ENCODE data around the gene SOX1. TPM values are rescaled to one million over a fixed set of nuclear protein-coding genes. Genes with fewer than 3 reads are reported as not detected.

Gene SOX1
- total and polyA plus RNA-seq, 2 of the 13 experiments (the other 11 are each of a cell fraction or from before 2014, with no cell fraction given) = not detected

- ATAC-seq (no peak), FAIRE-seq (no peak), DNase-seq (ENCODE audit: low spot score) (no peak)
- H2AFZ ChIP-seq (ENCODE audit: low read length) = no peak overlapping the region
- BruUV-seq (replicated peaks) = no TSS peak
- H3K27me3 ChIP-seq (ENCODE audit: control insufficient read depth in 1 of 2, insufficient read depth in 2 of 2, low read length in 2 of 2) = peaks cover 2 to 25% of the 10 kb centered on the region in 2 experiments
- no peaks in the 10 kb centered on the region for H3K9me3 ChIP-seq (ENCODE audit: low read length)
- 83% methylated on average over 50 of the region's 80 CpGs for WGBS (ENCODE audit: low lambda C conversion rate)
- H3K4me1 ChIP-seq (ENCODE audit: insufficient read depth, low read length) = no peaks in the 10 kb centered on the region
- no peak overlapping the region for H3K9ac ChIP-seq (ENCODE audit: insufficient read depth, low read depth, low read length)
- H3K4me2 ChIP-seq (ENCODE audit: low read depth, low read length) = no peak overlapping the region
- intact Hi-C loops (cut with micrococcal nuclease; ENCODE audit: unreplicated experiment) (no loop called here), in situ Hi-C loops (cut with HindIII; ENCODE audit: extremely low pct_ligation_motif_present, low pct_unique_long_range_greater_than_20kb) (no loop called here)
- H3K27ac ChIP-seq (ENCODE audit: extremely low read length, insufficient read depth, low read length) = no peak overlapping the region
- POLR2A ChIA-PET = no interaction called here
- no peak for TF ChIP-seq ZEB1 (IDR thresholded peaks at IDR 0.05; ENCODE audit: insufficient replicate concordance, low read depth)
- TF ChIP-seq SMAD1 (CRISPR knock-in tag; IDR thresholded peaks at IDR 0.05; ENCODE audit: borderline replicate concordance, low read depth) = no peak
- TF ChIP-seq NCOA1 (CRISPR knock-in tag; IDR thresholded peaks at IDR 0.05) = no peak
- TF ChIP-seq TEF (CRISPR knock-in tag; IDR thresholded peaks at IDR 0.05) = no peak
- no peak for TF ChIP-seq BRD4 (CRISPR knock-in tag; IDR thresholded peaks at IDR 0.05)
- TF ChIP-seq DPF2 (CRISPR knock-in tag; IDR thresholded peaks at IDR 0.05; ENCODE audit: borderline replicate concordance, low read depth) = no peak
- TF ChIP-seq HCFC1 (IDR thresholded peaks at IDR 0.05; ENCODE audit: low read depth, low read length) = no peak
- no peak for TF ChIP-seq SOX6 (IDR thresholded peaks at IDR 0.05)
- no peak for TF ChIP-seq SOX6 (CRISPR knock-in tag; IDR thresholded peaks at IDR 0.05)
- TF ChIP-seq GTF2F1 (IDR thresholded peaks at IDR 0.05; ENCODE audit: low read length) = no peak
- TF ChIP-seq ZNF576 (CRISPR knock-in tag; IDR thresholded peaks at IDR 0.05) = no peak
- no peak for TF ChIP-seq TIGD3 (CRISPR knock-in tag; IDR thresholded peaks at IDR 0.05; ENCODE audit: borderline replicate concordance)
- TF ChIP-seq ZNF781 (CRISPR knock-in tag; IDR thresholded peaks at IDR 0.05; ENCODE audit: borderline replicate concordance, not compliant biosample characterization) = no peak
- TF ChIP-seq SAP130 (CRISPR knock-in tag; IDR thresholded peaks at IDR 0.05; ENCODE audit: low read depth) = no peak
- no peak for TF ChIP-seq NFE2L2 (IDR thresholded peaks at IDR 0.05; ENCODE audit: low read length)
- CTCF ChIA-PET (ENCODE audit: low intra/inter-chr PET ratio, low total read pairs) = no interaction called here
- no peaks in the 10 kb centered on the region for H3K36me3 ChIP-seq (replicated peaks in 1 of 2; ENCODE audit: control insufficient read depth in 1 of 2, insufficient read depth in 2 of 2, low read length in 2 of 2)
- H3K79me2 ChIP-seq (ENCODE audit: insufficient read depth, low read length) = no peaks in the 10 kb centered on the region
- H3K4me3 ChIP-seq (replicated peaks in 1 of 3; ENCODE audit: insufficient read depth in 1 of 3, low read depth in 2 of 3, low read length in 3 of 3) = no peak overlapping the region
- H4K20me1 ChIP-seq (ENCODE audit: insufficient read depth, low read length) = no peaks in the 10 kb centered on the region
Observed at GRCh38 chr13:112068540-112069060, 1.7 kb downstream of the SOX1 start.
